H1 (cell line): Measurements from ENCODE around the gene BRD2. TPM values are rescaled to one million over a fixed set of nuclear protein-coding genes. Genes with fewer than 3 reads are reported as not detected.

Experiments
- CTCF ChIA-PET: fragments of 300-600 bp; sonication (Branson Sonifier 250); formaldehyde crosslinking; loops from one replicate; lab custom pipeline; 2021; ENCODE audit not compliant: partially characterized antibody; lab: Charles Lee
- POLR2A ChIA-PET: fragments of 300-600 bp; sonication (Branson Sonifier 250); formaldehyde crosslinking; loops from one replicate; lab custom pipeline; 2021; ENCODE audit warnings: inconsistent platforms; ENCODE audit not compliant: partially characterized antibody; lab: Charles Lee
- DNase-seq, 2 experiments: peaks; one replicate each; pipeline versions ENCODE4 v3.0.0 to v3.0.0-alpha.2; 2010 to 2022; ENCODE audit warnings: low spot score in 2 of 2, low read depth in 1 of 2, mixed read lengths in 1 of 2
- FAIRE-seq: peaks from 2 replicates; lab custom pipeline; 2011; peaks lifted over from hg19 to GRCh38; lab: Jason Lieb, UNC
- H2AFZ ChIP-seq: 2 replicates; pipeline ENCODE4 v1.8.1; 2012; ENCODE audit warnings: low read length, inconsistent platforms
- H2AK5ac ChIP-seq: 2 replicates; pipeline ENCODE4 v1.6.1; 2013; ENCODE audit warnings: low read depth, low read length
- H2BK120ac ChIP-seq: replicated peaks from 2 replicates; pipeline ENCODE3; 2013; ENCODE audit warnings: low read depth, low read length, inconsistent platforms
- H2BK12ac ChIP-seq: 2 replicates; pipeline ENCODE4 v1.6.1; 2013; ENCODE audit warnings: low read depth, low read length
- H2BK15ac ChIP-seq: 2 replicates; pipeline ENCODE4 v1.6.1; 2013; ENCODE audit warnings: low read length
- H2BK20ac ChIP-seq: 2 replicates; pipeline ENCODE4 v1.6.1; 2013; ENCODE audit warnings: low read length
- H2BK5ac ChIP-seq: 2 replicates; pipeline ENCODE4 v1.6.1; 2013; ENCODE audit warnings: low read depth, low read length
- H3K14ac ChIP-seq: 2 replicates; pipeline ENCODE4 v1.6.1; 2013; ENCODE audit warnings: inconsistent platforms; ENCODE audit not compliant: insufficient read length
- H3K18ac ChIP-seq: 2 replicates; pipeline ENCODE4 v1.6.1; 2013; ENCODE audit warnings: low read length; ENCODE audit errors: extremely low read depth
- H3K23ac ChIP-seq: 2 replicates; pipeline ENCODE4 v1.6.1; 2013; ENCODE audit warnings: inconsistent platforms; ENCODE audit not compliant: insufficient read length
- H3K23me2 ChIP-seq: 2 replicates; pipeline ENCODE4 v1.6.1; 2013; ENCODE audit warnings: low read depth, low read length
- H3K27ac ChIP-seq: 2 replicates; pipeline ENCODE4 v1.6.1; 2011; ENCODE audit warnings: low read depth, low read length, inconsistent platforms
- H3K27me3 ChIP-seq, 4 experiments: replicated peaks in 1 of 4; 1 replicate in 1 of 4; 2 replicates in 3 of 4; pipeline versions ENCODE4 v1.6.1 to v1.8.1; 2011 to 2013; ENCODE audit warnings: low read length in 3 of 4, mild to moderate bottlenecking in 3 of 4, inconsistent platforms in 2 of 4, mixed read lengths in 2 of 4, moderate library complexity in 1 of 4; ENCODE audit not compliant: control insufficient read depth in 3 of 4, insufficient read depth in 3 of 4; ENCODE audit errors: extremely low read depth in 1 of 4
- H3K36me3 ChIP-seq, 4 experiments: 2 replicates each; pipeline versions ENCODE4 v1.6.1 to v1.8.1; 2011 to 2013; ENCODE audit warnings: mild to moderate bottlenecking in 4 of 4, low read length in 3 of 4, moderate library complexity in 2 of 4, control low read depth in 1 of 4, inconsistent platforms in 1 of 4; ENCODE audit not compliant: insufficient read depth in 4 of 4, control insufficient read depth in 2 of 4
- H3K4ac ChIP-seq: replicated peaks from 2 replicates; pipeline ENCODE3; 2013; ENCODE audit warnings: low read length, low read depth, mixed read lengths, inconsistent platforms; ENCODE audit not compliant: insufficient read length
- H3K4me1 ChIP-seq, 4 experiments: replicated peaks in 1 of 4; 1 replicate in 1 of 4; 2 replicates in 3 of 4; pipeline versions ENCODE4 v1.6.1 to v1.8.1; 2011 to 2013; ENCODE audit warnings: low read length in 3 of 4, inconsistent platforms in 2 of 4, mixed read lengths in 1 of 4; ENCODE audit not compliant: insufficient read depth in 4 of 4, control insufficient read depth in 3 of 4
- H3K4me2 ChIP-seq, 2 experiments: 2 replicates each; pipeline versions ENCODE4 v1.6.1 to v1.8.1; 2011 to 2013; ENCODE audit warnings: low read depth in 2 of 2, low read length in 2 of 2, control low read depth in 1 of 2, inconsistent platforms in 1 of 2, mild to moderate bottlenecking in 1 of 2; ENCODE audit not compliant: insufficient read depth in 1 of 2
- H3K4me3 ChIP-seq, 4 experiments: fragments of 200-600, 300-600 bp in 1 of 4; sonication (generic), shearing (Covaris generic), sonication (Bioruptor Twin) in 1 of 4; 2 replicates each; pipeline versions ENCODE4 v1.5.1 to v1.8.1; 2011 to 2016; ENCODE audit warnings: low read length in 4 of 4, low read depth in 3 of 4, control low read depth in 2 of 4, inconsistent platforms in 2 of 4, mild to moderate bottlenecking in 2 of 4, mixed read lengths in 1 of 4, moderate library complexity in 1 of 4; ENCODE audit not compliant: insufficient read depth in 2 of 4; ENCODE audit errors: extremely low read depth in 1 of 4
- H3K56ac ChIP-seq: replicated peaks from 2 replicates; pipeline ENCODE3; 2013; ENCODE audit warnings: low read depth, mild to moderate bottlenecking, mixed read lengths, low read length, inconsistent platforms; ENCODE audit not compliant: insufficient read length
- H3K79me1 ChIP-seq: 2 replicates; pipeline ENCODE4 v1.6.1; 2013; ENCODE audit warnings: low read depth, low read length, control low read depth
- H3K79me2 ChIP-seq, 2 experiments: 2 replicates each; pipeline versions ENCODE4 v1.6.1 to v1.8.1; 2012 to 2013; ENCODE audit warnings: low read length in 2 of 2, mild to moderate bottlenecking in 2 of 2, inconsistent platforms in 1 of 2; ENCODE audit not compliant: insufficient read depth in 2 of 2, control insufficient read depth in 1 of 2
- H3K9ac ChIP-seq, 4 experiments: replicated peaks in 1 of 4; 1 replicate in 1 of 4; 2 replicates in 3 of 4; pipeline versions ENCODE4 v1.6.1 to v1.8.1; 2011 to 2013; ENCODE audit warnings: low read depth in 3 of 4, low read length in 3 of 4, control low read depth in 2 of 4, mild to moderate bottlenecking in 2 of 4, moderate library complexity in 2 of 4, inconsistent platforms in 1 of 4; ENCODE audit errors: extremely low read depth in 1 of 4
- H3K9me3 ChIP-seq, 2 experiments: 2 replicates each; pipeline versions ENCODE4 v1.6.1 to v1.8.1; 2012 to 2013; ENCODE audit warnings: mild to moderate bottlenecking in 2 of 2, moderate library complexity in 2 of 2, control low read depth in 1 of 2, inconsistent platforms in 1 of 2, low read depth in 1 of 2, low read length in 1 of 2, mixed read lengths in 1 of 2; ENCODE audit not compliant: insufficient read depth in 2 of 2
- H4K20me1 ChIP-seq, 2 experiments: replicated peaks in 1 of 2; 2 replicates each; pipeline versions ENCODE3 to v1.8.1; 2011 to 2013; ENCODE audit warnings: inconsistent platforms in 2 of 2, low read length in 2 of 2, mild to moderate bottlenecking in 1 of 2; ENCODE audit not compliant: insufficient read depth in 2 of 2, control insufficient read depth in 1 of 2
- H4K5ac ChIP-seq: 2 replicates; pipeline ENCODE4 v1.6.1; 2013; ENCODE audit warnings: low read length, low read depth, mixed read lengths, inconsistent platforms; ENCODE audit not compliant: insufficient read length
- H4K8ac ChIP-seq: 2 replicates; pipeline ENCODE4 v1.8.0; 2013; ENCODE audit warnings: mild to moderate bottlenecking, moderate library complexity, low read length, inconsistent platforms; ENCODE audit not compliant: insufficient read depth; ENCODE audit errors: extremely low read depth
- H4K91ac ChIP-seq: replicated peaks from 2 replicates; pipeline ENCODE3; 2013; ENCODE audit warnings: low read length, mixed read lengths, inconsistent platforms; ENCODE audit not compliant: insufficient read length
- BRCA1 ChIP-seq: IDR thresholded peaks from 2 replicates; pipeline ENCODE4 v1.6.1; 2012; ENCODE audit warnings: low read depth, low read length, improper control_type of control experiment
- CBX8 ChIP-seq: fragments of 300-800, 300-1000 bp; sonication (generic); IDR thresholded peaks from 2 replicates; pipeline ENCODE4 v1.7.1; 2016; ENCODE audit warnings: low read depth, low read length, borderline replicate concordance
- GABPA ChIP-seq: IDR thresholded peaks from 2 replicates; pipeline ENCODE4 v1.6.1; 2011; ENCODE audit warnings: mild to moderate bottlenecking, low read length, moderate library complexity, borderline replicate concordance; ENCODE audit not compliant: insufficient read depth
- HDAC6 ChIP-seq: IDR thresholded peaks from one replicate; pipeline ENCODE4 v1.7.1; 2012; ENCODE audit warnings: low read depth, mild to moderate bottlenecking, inconsistent platforms, low read length, moderate library complexity
- JUN ChIP-seq: IDR thresholded peaks from 2 replicates; pipeline ENCODE4 v1.6.1; 2011; ENCODE audit warnings: low read depth, mild to moderate bottlenecking, improper control_type of control experiment, low read length
- POU5F1 ChIP-seq: IDR thresholded peaks from 2 replicates; pipeline ENCODE4 v1.6.1; 2011; ENCODE audit warnings: low read depth, mild to moderate bottlenecking, low read length, moderate library complexity
- RXRA ChIP-seq: IDR thresholded peaks from 2 replicates; pipeline ENCODE4 v1.6.1; 2011; ENCODE audit warnings: low read depth, mild to moderate bottlenecking, low read length, moderate library complexity; ENCODE audit not compliant: insufficient read depth
- SIX5 ChIP-seq: IDR thresholded peaks from 2 replicates; pipeline ENCODE4 v1.6.1; 2011; ENCODE audit warnings: mild to moderate bottlenecking, low read depth, low read length
- SP1 ChIP-seq: IDR thresholded peaks from 2 replicates; pipeline ENCODE4 v1.6.1; 2011; ENCODE audit warnings: low read depth, low read length
- ZNF274 ChIP-seq: IDR thresholded peaks from 2 replicates; pipeline ENCODE4 v1.7.0; 2012; ENCODE audit warnings: low read length, borderline replicate concordance; ENCODE audit errors: extremely low read depth
- WGBS, 2 experiments: shearing (Covaris generic) in 1 of 2; methylation state at CpG; one replicate each; pipeline versions ENCODE4 v1.1.6 to v1.1.7; 2013 to 2015; ENCODE audit warnings: low lambda C conversion rate in 2 of 2, mixed read lengths in 2 of 2, inconsistent platforms in 1 of 2, low coverage in 1 of 2, missing lambda C conversion rate in 1 of 2; ENCODE audit not compliant: insufficient replicate concordance in 2 of 2, insufficient coverage in 1 of 2, insufficient read length in 1 of 2; ENCODE audit errors: extremely low coverage in 1 of 2, missing lambda C conversion rate in 1 of 2; 5-methylcytosine and 5-hydroxymethylcytosine counted together
- polyA plus RNA-seq, 7 experiments: library from polyadenylated mRNA; depleted of rRNA in 3 of 7; stranded (reverse) in 5 of 7; unstranded in 2 of 7; fragments of >200 nt in 5 of 7; fragments of 200-250 nt in 2 of 7; gene quantifications; 1 replicate in 5 of 7; 2 replicates in 1 of 7; 4 replicates in 1 of 7; pipeline versions ENCODE4 v1.2.1 to v1.2.3, GENCODE V29; 2011 to 2013; ENCODE audit warnings: missing spikeins in 2 of 7, mixed read lengths in 2 of 7
- total RNA-seq: library from RNA; stranded (reverse); fragmentation: NEBNext Ultra II Directional; extraction: Animal tissue kit (Norgen Biotek cat#: 25700); gene quantifications from 2 replicates; pipeline ENCODE4 v1.2.1, GENCODE V29; 2021
- TF ChIP-seq, protein P1 (sequence below), 3 experiments: IDR thresholded peaks; 1 replicate in 2 of 3; 2 replicates in 1 of 3; pipeline versions ENCODE4 v1.5.1 to v1.6.1; 2011; ENCODE audit warnings: low read length in 3 of 3, mild to moderate bottlenecking in 3 of 3, inconsistent platforms in 2 of 3, low read depth in 1 of 3, moderate library complexity in 1 of 3; ENCODE audit not compliant: insufficient read depth in 1 of 3; ENCODE audit errors: control extremely low read depth in 1 of 3

The BRD2 gene
- total and polyA plus RNA-seq, 2 of the 8 experiments (the other 6 are each of a cell fraction or from before 2014, with no cell fraction given) = 132 to 185 TPM

DNA sequence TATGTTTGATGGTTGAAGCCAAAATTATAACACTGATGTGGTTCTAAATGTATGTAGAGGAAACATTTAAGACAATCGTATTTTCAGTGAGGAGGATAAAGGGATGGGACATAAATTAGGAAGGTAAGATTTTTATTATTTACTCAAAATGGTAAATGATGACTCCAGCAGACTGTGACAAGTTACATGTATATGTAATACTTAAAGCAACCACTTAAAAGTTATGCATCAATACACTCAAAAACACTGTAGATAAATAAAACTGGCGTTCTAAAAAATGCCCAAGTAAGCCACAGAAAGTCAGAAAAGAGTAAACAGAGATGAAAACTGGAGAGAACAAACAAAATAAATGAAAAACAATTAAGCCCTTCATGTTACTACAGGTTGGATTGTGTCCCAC, 46.3 kb upstream of the BRD2 start:
- Histone ChIP-seq H3K79me1 (no peaks in the 10 kb centered on the region), H3K4me1 (no peaks in the 10 kb centered on the region), H4K5ac (no peak overlapping the region), H3K79me2 (no peaks in the 10 kb centered on the region), H3K23me2 (no peaks in the 10 kb centered on the region), H3K9ac (no peak overlapping the region), H2AK5ac (no peak overlapping the region), H2BK20ac (no peak overlapping the region), H3K14ac (no peak overlapping the region), H2BK120ac (no peak overlapping the region), H3K4me3 (no peak overlapping the region), H3K27me3 (peaks cover 0 to 1% (median 0%) of the 10 kb centered on the region in 4 experiments; a peak in 1 of 7 replicates), H2BK12ac (no peak overlapping the region), H3K18ac (no peak overlapping the region), H2BK15ac (no peak overlapping the region), H3K36me3 (no peaks in the 10 kb centered on the region), H3K23ac (no peak overlapping the region), H3K56ac (no peak overlapping the region), H3K4ac (no peak overlapping the region), H4K91ac (no peak overlapping the region), H2BK5ac (no peak overlapping the region), H4K8ac (no peak overlapping the region), H3K4me2 (no peak overlapping the region), H2AFZ (no peak overlapping the region), H4K20me1 (no peaks in the 10 kb centered on the region), H3K27ac (no peak overlapping the region), H3K9me3 (no peaks in the 10 kb centered on the region)
- DNase-seq = no peak
- no peak for FAIRE-seq
- ChIA-PET POLR2A (no interaction called here), CTCF (interaction anchor here (1.0 to 10.3 kb wide), 3 partner anchors 11 to 84 kb away, joined by 3 to 70 read pairs (median 6); partner anchors contain the start of genes HLA-DMA and TAP2)
- 90% methylated on average over 2 of the region's 2 CpGs; no CpG with 5 or more reads in 1 of the 2 experiments for WGBS, 2 experiments
- TF ChIP-seq SIX5 (no peak), HDAC6 (no peak), POU5F1 (no peak), CBX8 (no peak), BRCA1 (no peak), JUN (no peak), ZNF274 (no peak), GABPA (no peak), SP1 (no peak), RXRA (no peak)
- TF ChIP-seq, protein P1, sequence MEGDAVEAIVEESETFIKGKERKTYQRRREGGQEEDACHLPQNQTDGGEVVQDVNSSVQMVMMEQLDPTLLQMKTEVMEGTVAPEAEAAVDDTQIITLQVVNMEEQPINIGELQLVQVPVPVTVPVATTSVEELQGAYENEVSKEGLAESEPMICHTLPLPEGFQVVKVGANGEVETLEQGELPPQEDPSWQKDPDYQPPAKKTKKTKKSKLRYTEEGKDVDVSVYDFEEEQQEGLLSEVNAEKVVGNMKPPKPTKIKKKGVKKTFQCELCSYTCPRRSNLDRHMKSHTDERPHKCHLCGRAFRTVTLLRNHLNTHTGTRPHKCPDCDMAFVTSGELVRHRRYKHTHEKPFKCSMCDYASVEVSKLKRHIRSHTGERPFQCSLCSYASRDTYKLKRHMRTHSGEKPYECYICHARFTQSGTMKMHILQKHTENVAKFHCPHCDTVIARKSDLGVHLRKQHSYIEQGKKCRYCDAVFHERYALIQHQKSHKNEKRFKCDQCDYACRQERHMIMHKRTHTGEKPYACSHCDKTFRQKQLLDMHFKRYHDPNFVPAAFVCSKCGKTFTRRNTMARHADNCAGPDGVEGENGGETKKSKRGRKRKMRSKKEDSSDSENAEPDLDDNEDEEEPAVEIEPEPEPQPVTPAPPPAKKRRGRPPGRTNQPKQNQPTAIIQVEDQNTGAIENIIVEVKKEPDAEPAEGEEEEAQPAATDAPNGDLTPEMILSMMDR (IDR thresholded peaks at IDR 0.05; ENCODE audit: control extremely low read depth in 1 of 3, insufficient read depth in 1 of 3, low read depth in 1 of 3, low read length in 3 of 3) = no peak
